Nephron (organoid): ENCODE measurements around the gene FCGR2B.
"Not testable (repeated sequence)": the region's sequence is repeated elsewhere in the genome, so short reads cannot be mapped to it uniquely, and the experiment has no call there.

ENCODE experiments used
- H3K27ac Mint-ChIP-seq, 3 experiments: 2 replicates each; pipeline ENCODE4 v1.8.0; 2020; ENCODE audit warnings: mixed read lengths in 3 of 3, mild to moderate bottlenecking in 2 of 3, moderate library complexity in 1 of 3
- H3K27me3 Mint-ChIP-seq: 2 replicates; pipeline ENCODE4 v1.8.0; 2021; ENCODE audit warnings: low read depth, mild to moderate bottlenecking, moderate library complexity, mixed read lengths
- H3K36me3 Mint-ChIP-seq: 2 replicates; pipeline ENCODE4 v1.8.0; 2020; ENCODE audit warnings: low read depth, mixed read lengths
- H3K4me1 Mint-ChIP-seq: 2 replicates; pipeline ENCODE4 v1.8.0; 2020; ENCODE audit warnings: mixed read lengths
- H3K4me3 Mint-ChIP-seq, 3 experiments: 2 replicates each; pipeline ENCODE4 v1.8.0; 2020; ENCODE audit warnings: mild to moderate bottlenecking in 3 of 3, mixed read lengths in 3 of 3, moderate library complexity in 2 of 3
- H3K9me3 Mint-ChIP-seq: 2 replicates; pipeline ENCODE4 v1.8.0; 2020; ENCODE audit warnings: mixed read lengths
- CTCF ChIP-seq, 3 experiments: fragments of 200-600 bp; sonication (generic); IDR thresholded peaks; one replicate each; pipeline ENCODE4 v1.5.0; 2021; ENCODE audit warnings: antibody characterized with exemption in 3 of 3; ENCODE audit not compliant: unreplicated experiment in 3 of 3

FCGR2B gene

GRCh38 chr1:161676441-161676840 lies 13.5 kb downstream of the FCGR2B start:
- Mint-ChIP-seq H3K4me1 (no peaks in the 10 kb centered on the region), H3K9me3 (no peaks in the 10 kb centered on the region), H3K27me3 (no peaks in the 10 kb centered on the region), H3K27ac (peak overlapping the region in 1 of 3 experiments; percentile 31), H3K4me3 (no peak overlapping the region), H3K36me3 (no peaks in the 10 kb centered on the region)
- no peak for TF ChIP-seq CTCF (IDR thresholded peaks at IDR 0.05; ENCODE audit: unreplicated experiment in 3 of 3)

GRCh38 chr1:161676958-161677689 lies 14.2 kb downstream of the FCGR2B start:
- Mint-ChIP-seq H3K27me3 (peaks cover 4% of the 10 kb centered on the region), H3K27ac (peak overlapping the region in 1 of 3 experiments; percentile 31), H3K4me3 (no peak overlapping the region), H3K4me1 (no peaks in the 10 kb centered on the region), H3K9me3 (no peaks in the 10 kb centered on the region), H3K36me3 (no peaks in the 10 kb centered on the region)
- TF ChIP-seq CTCF (IDR thresholded peaks at IDR 0.05; ENCODE audit: unreplicated experiment in 3 of 3) = no peak

GRCh38 chr1:161678500-161678899 lies 15.6 kb downstream of the FCGR2B start:
- no peak for TF ChIP-seq CTCF (IDR thresholded peaks at IDR 0.05; ENCODE audit: unreplicated experiment in 3 of 3)
- H3K27ac Mint-ChIP-seq = no peak overlapping the region
- no peak overlapping the region for H3K4me3 Mint-ChIP-seq
- peaks cover 4% of the 10 kb centered on the region for H3K27me3 Mint-ChIP-seq
- no peaks in the 10 kb centered on the region for H3K9me3 Mint-ChIP-seq
- no peaks in the 10 kb centered on the region for H3K36me3 Mint-ChIP-seq
- no peaks in the 10 kb centered on the region for H3K4me1 Mint-ChIP-seq

- TF ChIP-seq CTCF (IDR thresholded peaks at IDR 0.05; ENCODE audit: unreplicated experiment in 3 of 3) = no peak
- H3K36me3 Mint-ChIP-seq = no peaks in the 10 kb centered on the region
- no peak overlapping the region for H3K27ac Mint-ChIP-seq
- H3K27me3 Mint-ChIP-seq = peaks cover 4% of the 10 kb centered on the region
- no peaks in the 10 kb centered on the region for H3K4me1 Mint-ChIP-seq
- no peaks in the 10 kb centered on the region for H3K9me3 Mint-ChIP-seq
- H3K4me3 Mint-ChIP-seq = no peak overlapping the region
Observed at GRCh38 chr1:161681879-161682278, 18.9 kb downstream of the FCGR2B start.

GRCh38 chr1:161688946-161689345 lies 26.0 kb downstream of the FCGR2B start:
- no peaks in the 10 kb centered on the region for H3K36me3 Mint-ChIP-seq
- H3K27me3 Mint-ChIP-seq = peaks cover 13% of the 10 kb centered on the region
- no peak overlapping the region for H3K4me3 Mint-ChIP-seq
- H3K4me1 Mint-ChIP-seq = no peaks in the 10 kb centered on the region
- no peaks in the 10 kb centered on the region for H3K9me3 Mint-ChIP-seq
- H3K27ac Mint-ChIP-seq = no peak overlapping the region
- TF ChIP-seq CTCF (IDR thresholded peaks at IDR 0.05; ENCODE audit: unreplicated experiment in 3 of 3) = no peak

- no peaks in the 10 kb centered on the region for H3K4me1 Mint-ChIP-seq
- TF ChIP-seq CTCF (IDR thresholded peaks at IDR 0.05; ENCODE audit: unreplicated experiment in 3 of 3) = no peak
- H3K4me3 Mint-ChIP-seq = no peak overlapping the region
- no peaks in the 10 kb centered on the region for H3K36me3 Mint-ChIP-seq
- H3K9me3 Mint-ChIP-seq = peaks cover 12% of the 10 kb centered on the region
- H3K27ac Mint-ChIP-seq = no peak overlapping the region
- H3K27me3 Mint-ChIP-seq = peaks cover 27% of the 10 kb centered on the region
Observed at GRCh38 chr1:161691846-161692245, 28.9 kb downstream of the FCGR2B start.

- H3K27me3 Mint-ChIP-seq = peaks cover 31% of the 10 kb centered on the region
- H3K9me3 Mint-ChIP-seq = peaks cover 17% of the 10 kb centered on the region
- H3K36me3 Mint-ChIP-seq, H3K4me3 Mint-ChIP-seq, H3K4me1 Mint-ChIP-seq, H3K27ac Mint-ChIP-seq: not testable (repeated sequence)
Observed at GRCh38 chr1:161693020-161693712, 30.2 kb downstream of the FCGR2B start.

GRCh38 chr1:161698302-161698701 lies 35.4 kb downstream of the FCGR2B start:
- peaks cover 30% of the 10 kb centered on the region for H3K27me3 Mint-ChIP-seq

More at GRCh38 chr1:161698302-161698701, 35.4 kb downstream of the FCGR2B start:
- H3K9me3 Mint-ChIP-seq = peaks cover 17% of the 10 kb centered on the region
- H3K4me3 Mint-ChIP-seq, H3K36me3 Mint-ChIP-seq, H3K27ac Mint-ChIP-seq, H3K4me1 Mint-ChIP-seq: not testable (repeated sequence)
